ENCODE results near the gene HIVEP2. TPM values are rescaled to one million over a fixed set of nuclear protein-coding genes. Genes with fewer than 3 reads are reported as not detected.

Gene HIVEP2
- total RNA-seq, 1 experiment from 2014 or later: 10.3 TPM

DNA sequence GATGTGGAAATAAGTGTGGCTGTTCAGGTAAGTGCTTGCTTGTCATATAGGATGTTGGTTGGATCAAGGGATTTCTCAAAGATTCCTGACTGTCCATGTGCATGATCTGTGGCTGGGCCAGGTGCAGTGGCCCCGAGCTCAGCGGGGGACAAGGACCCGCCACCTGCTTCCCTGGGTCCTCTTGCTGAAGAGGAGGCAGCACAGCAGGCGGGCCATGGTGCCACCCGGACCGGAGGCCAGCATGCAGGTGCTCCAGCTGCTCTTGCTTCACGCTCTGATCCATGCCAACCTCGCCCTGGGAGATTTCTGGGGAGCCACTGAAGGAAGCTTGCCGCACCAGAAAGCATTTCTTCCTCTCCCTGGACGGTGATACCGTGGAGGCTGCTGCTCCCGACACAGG is 173.8 kb downstream of the HIVEP2 start:
- ATAC-seq: no peak
- DNase-seq (ENCODE audit: low read depth, low spot score): no peak
- in situ Hi-C loops (cut with HindIII; ENCODE audit: low pct_unique_long_range_greater_than_20kb, low sequenced_read_pairs) (no loop called here), intact Hi-C loops (cut with micrococcal nuclease; ENCODE audit: unreplicated experiment) (no loop called here)
- ChIA-PET CTCF (no interaction called here), POLR2A (no interaction called here)
- TF ChIP-seq, protein P1, sequence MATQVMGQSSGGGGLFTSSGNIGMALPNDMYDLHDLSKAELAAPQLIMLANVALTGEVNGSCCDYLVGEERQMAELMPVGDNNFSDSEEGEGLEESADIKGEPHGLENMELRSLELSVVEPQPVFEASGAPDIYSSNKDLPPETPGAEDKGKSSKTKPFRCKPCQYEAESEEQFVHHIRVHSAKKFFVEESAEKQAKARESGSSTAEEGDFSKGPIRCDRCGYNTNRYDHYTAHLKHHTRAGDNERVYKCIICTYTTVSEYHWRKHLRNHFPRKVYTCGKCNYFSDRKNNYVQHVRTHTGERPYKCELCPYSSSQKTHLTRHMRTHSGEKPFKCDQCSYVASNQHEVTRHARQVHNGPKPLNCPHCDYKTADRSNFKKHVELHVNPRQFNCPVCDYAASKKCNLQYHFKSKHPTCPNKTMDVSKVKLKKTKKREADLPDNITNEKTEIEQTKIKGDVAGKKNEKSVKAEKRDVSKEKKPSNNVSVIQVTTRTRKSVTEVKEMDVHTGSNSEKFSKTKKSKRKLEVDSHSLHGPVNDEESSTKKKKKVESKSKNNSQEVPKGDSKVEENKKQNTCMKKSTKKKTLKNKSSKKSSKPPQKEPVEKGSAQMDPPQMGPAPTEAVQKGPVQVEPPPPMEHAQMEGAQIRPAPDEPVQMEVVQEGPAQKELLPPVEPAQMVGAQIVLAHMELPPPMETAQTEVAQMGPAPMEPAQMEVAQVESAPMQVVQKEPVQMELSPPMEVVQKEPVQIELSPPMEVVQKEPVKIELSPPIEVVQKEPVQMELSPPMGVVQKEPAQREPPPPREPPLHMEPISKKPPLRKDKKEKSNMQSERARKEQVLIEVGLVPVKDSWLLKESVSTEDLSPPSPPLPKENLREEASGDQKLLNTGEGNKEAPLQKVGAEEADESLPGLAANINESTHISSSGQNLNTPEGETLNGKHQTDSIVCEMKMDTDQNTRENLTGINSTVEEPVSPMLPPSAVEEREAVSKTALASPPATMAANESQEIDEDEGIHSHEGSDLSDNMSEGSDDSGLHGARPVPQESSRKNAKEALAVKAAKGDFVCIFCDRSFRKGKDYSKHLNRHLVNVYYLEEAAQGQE (IDR thresholded peaks at IDR 0.05; ENCODE audit: insufficient read depth in 1 of 2, low read depth in 2 of 2, low read length in 1 of 2): no peak
- TF ChIP-seq SIN3A (IDR thresholded peaks at IDR 0.05; ENCODE audit: borderline replicate concordance, insufficient read depth, low read depth, low read length) (no peak), TCF7L2 (IDR thresholded peaks at IDR 0.05; ENCODE audit: low read depth, low read length) (no peak), POLR2AphosphoS5 (IDR thresholded peaks at IDR 0.05; ENCODE audit: low read depth, low read length) (no peak)
- TF ChIP-seq, protein P2, sequence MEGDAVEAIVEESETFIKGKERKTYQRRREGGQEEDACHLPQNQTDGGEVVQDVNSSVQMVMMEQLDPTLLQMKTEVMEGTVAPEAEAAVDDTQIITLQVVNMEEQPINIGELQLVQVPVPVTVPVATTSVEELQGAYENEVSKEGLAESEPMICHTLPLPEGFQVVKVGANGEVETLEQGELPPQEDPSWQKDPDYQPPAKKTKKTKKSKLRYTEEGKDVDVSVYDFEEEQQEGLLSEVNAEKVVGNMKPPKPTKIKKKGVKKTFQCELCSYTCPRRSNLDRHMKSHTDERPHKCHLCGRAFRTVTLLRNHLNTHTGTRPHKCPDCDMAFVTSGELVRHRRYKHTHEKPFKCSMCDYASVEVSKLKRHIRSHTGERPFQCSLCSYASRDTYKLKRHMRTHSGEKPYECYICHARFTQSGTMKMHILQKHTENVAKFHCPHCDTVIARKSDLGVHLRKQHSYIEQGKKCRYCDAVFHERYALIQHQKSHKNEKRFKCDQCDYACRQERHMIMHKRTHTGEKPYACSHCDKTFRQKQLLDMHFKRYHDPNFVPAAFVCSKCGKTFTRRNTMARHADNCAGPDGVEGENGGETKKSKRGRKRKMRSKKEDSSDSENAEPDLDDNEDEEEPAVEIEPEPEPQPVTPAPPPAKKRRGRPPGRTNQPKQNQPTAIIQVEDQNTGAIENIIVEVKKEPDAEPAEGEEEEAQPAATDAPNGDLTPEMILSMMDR (IDR thresholded peaks at IDR 0.05): no peak
- Histone ChIP-seq H3K36me3 (ENCODE audit: control insufficient read depth, insufficient read depth, low read length) (no peaks in the 10 kb centered on the region), H3K27me3 (ENCODE audit: control insufficient read depth, insufficient read depth, low read length) (no peaks in the 10 kb centered on the region), H3K9me3 (ENCODE audit: control insufficient read depth, insufficient read depth, low read depth, low read length) (no peaks in the 10 kb centered on the region), H3K4me1 (ENCODE audit: control insufficient read depth, insufficient read depth, low read length) (no peaks in the 10 kb centered on the region), H3K4me3 (ENCODE audit: low read depth in 2 of 2, low read length in 2 of 2) (no peak overlapping the region), H3K27ac (ENCODE audit: low read length) (no peak overlapping the region)
- no TSS peak for BruUV-seq (replicated peaks)

DNA sequence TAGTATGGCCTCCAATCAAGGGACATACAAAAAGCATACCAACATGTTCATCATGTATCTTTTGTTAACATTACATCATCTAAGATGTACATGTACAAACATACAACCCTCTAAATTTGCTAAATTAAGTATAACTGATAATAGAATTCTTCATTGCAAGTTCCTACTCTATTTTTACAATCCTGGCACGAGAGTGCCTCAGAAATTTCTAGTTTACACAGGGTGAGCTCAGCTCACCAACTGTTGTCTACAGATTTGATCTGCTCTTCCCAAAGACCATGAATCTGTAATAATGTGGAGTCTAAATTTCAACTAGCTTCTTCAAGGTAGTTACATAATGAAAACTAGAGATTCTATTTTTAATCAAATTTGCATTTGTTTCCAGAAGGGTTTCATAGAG is 179.7 kb downstream of the HIVEP2 start:
- Histone ChIP-seq H3K27me3 (ENCODE audit: control insufficient read depth, insufficient read depth, low read length) (no peaks in the 10 kb centered on the region), H3K4me3 (ENCODE audit: low read depth in 2 of 2, low read length in 2 of 2) (no peak overlapping the region), H3K9me3 (ENCODE audit: control insufficient read depth, insufficient read depth, low read depth, low read length) (no peaks in the 10 kb centered on the region), H3K27ac (ENCODE audit: low read length) (no peak overlapping the region), H3K4me1 (ENCODE audit: control insufficient read depth, insufficient read depth, low read length) (no peaks in the 10 kb centered on the region), H3K36me3 (ENCODE audit: control insufficient read depth, insufficient read depth, low read length) (no peaks in the 10 kb centered on the region)
- TF ChIP-seq SIN3A (IDR thresholded peaks at IDR 0.05; ENCODE audit: borderline replicate concordance, insufficient read depth, low read depth, low read length) (no peak), POLR2AphosphoS5 (IDR thresholded peaks at IDR 0.05; ENCODE audit: low read depth, low read length) (no peak)
- no TSS peak for BruUV-seq (replicated peaks)
- intact Hi-C loops (cut with micrococcal nuclease; ENCODE audit: unreplicated experiment) (no loop called here), in situ Hi-C loops (cut with HindIII; ENCODE audit: low pct_unique_long_range_greater_than_20kb, low sequenced_read_pairs) (no loop called here)
- POLR2A ChIA-PET: no interaction called here
- DNase-seq (ENCODE audit: low read depth, low spot score): no peak
- no peak for ATAC-seq
- CTCF ChIA-PET: no interaction called here

DNA sequence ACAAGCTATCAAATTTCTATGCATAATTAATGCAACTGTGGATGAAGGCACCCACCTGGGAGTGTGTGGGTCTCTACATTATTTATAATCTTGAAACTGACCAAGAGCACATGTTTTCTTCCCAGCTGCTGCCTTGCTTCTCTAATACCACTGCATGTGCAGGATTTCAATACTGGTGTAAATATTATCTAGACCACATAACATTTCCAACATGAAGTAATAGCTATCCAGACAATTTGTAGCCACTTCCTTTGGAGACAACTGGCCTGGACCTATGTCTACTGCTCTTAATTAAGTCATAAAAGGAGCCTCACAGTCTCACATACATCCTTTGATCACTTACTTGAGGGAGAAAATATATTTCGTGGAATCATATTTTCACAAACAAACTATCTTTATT is 180.7 kb downstream of the HIVEP2 start:
- intact Hi-C loops (cut with micrococcal nuclease; ENCODE audit: unreplicated experiment): no loop called here
- Histone ChIP-seq H3K4me1 (ENCODE audit: control insufficient read depth, insufficient read depth, low read length) (no peaks in the 10 kb centered on the region), H3K36me3 (ENCODE audit: control insufficient read depth, insufficient read depth, low read length) (no peaks in the 10 kb centered on the region), H3K27ac (ENCODE audit: low read length) (no peak overlapping the region), H3K27me3 (ENCODE audit: control insufficient read depth, insufficient read depth, low read length) (no peaks in the 10 kb centered on the region), H3K4me3 (ENCODE audit: low read depth in 2 of 2, low read length in 2 of 2) (no peak overlapping the region), H3K9me3 (ENCODE audit: control insufficient read depth, insufficient read depth, low read depth, low read length) (no peaks in the 10 kb centered on the region)
- TF ChIP-seq SIN3A (IDR thresholded peaks at IDR 0.05; ENCODE audit: borderline replicate concordance, insufficient read depth, low read depth, low read length): no peak
- TF ChIP-seq, protein P2 (IDR thresholded peaks at IDR 0.05): no peak
- TF ChIP-seq TCF7L2 (IDR thresholded peaks at IDR 0.05; ENCODE audit: low read depth, low read length): no peak
- TF ChIP-seq, protein P1 (IDR thresholded peaks at IDR 0.05; ENCODE audit: insufficient read depth in 1 of 2, low read depth in 2 of 2, low read length in 1 of 2): no peak
- no peak for TF ChIP-seq POLR2AphosphoS5 (IDR thresholded peaks at IDR 0.05; ENCODE audit: low read depth, low read length)
- no TSS peak for BruUV-seq (replicated peaks)
- no peak for DNase-seq (ENCODE audit: low read depth, low spot score)
- ChIA-PET POLR2A (no interaction called here), CTCF (no interaction called here)
- in situ Hi-C loops (cut with HindIII; ENCODE audit: low pct_unique_long_range_greater_than_20kb, low sequenced_read_pairs): no loop called here
- no peak for ATAC-seq

Data from Panc1 (cell line).